Neural cell (in vitro differentiated cells): Measurements from ENCODE around the gene RSPO4.

Experiments used
- EP300 ChIP-seq: fragments of 450-650 bp; conservative IDR thresholded peaks from 2 replicates; pipeline ENCODE4 v1.6.1; 2014; ENCODE audit warnings: antibody characterized with exemption, mild to moderate bottlenecking, moderate library complexity; ENCODE audit not compliant: poor library complexity, severe bottlenecking
- EZH2 ChIP-seq: fragments of 200-600, 300-800 bp; shearing (Covaris generic), sonication (generic); IDR thresholded peaks from 2 replicates; pipeline ENCODE4 v1.6.1; 2014; ENCODE audit warnings: antibody characterized with exemption, low read length, borderline replicate concordance, mild to moderate bottlenecking; ENCODE audit not compliant: insufficient read depth, poor library complexity, severe bottlenecking
- POLR2AphosphoS5 ChIP-seq: IDR thresholded peaks from 2 replicates; pipeline ENCODE4 v1.6.1; 2012
- RAD21 ChIP-seq: fragments of 450-650 bp; conservative IDR thresholded peaks from 2 replicates; pipeline ENCODE4 v1.6.1; 2014; ENCODE audit warnings: antibody characterized with exemption, mild to moderate bottlenecking, moderate library complexity
- REST ChIP-seq: IDR thresholded peaks from 2 replicates; pipeline ENCODE4 v1.6.1; 2012; ENCODE audit warnings: borderline replicate concordance
- SMC3 ChIP-seq: fragments of 450-650 bp; conservative IDR thresholded peaks from 2 replicates; pipeline ENCODE4 v1.6.1; 2014; ENCODE audit warnings: antibody characterized with exemption, mild to moderate bottlenecking, moderate library complexity; ENCODE audit not compliant: poor library complexity
- TAF1 ChIP-seq: IDR thresholded peaks from 2 replicates; pipeline ENCODE4 v1.6.1; 2012; ENCODE audit warnings: low read depth
- TF ChIP-seq, protein P1 (sequence below): fragments of 450-650 bp; IDR thresholded peaks from 2 replicates; pipeline ENCODE4 v1.5.1; 2014; ENCODE audit warnings: antibody characterized with exemption, mild to moderate bottlenecking, moderate library complexity; ENCODE audit not compliant: poor library complexity, severe bottlenecking

GRCh38 chr20:933029-933428 is 69.1 kb downstream of the RSPO4 start:
- TF ChIP-seq, protein P1, sequence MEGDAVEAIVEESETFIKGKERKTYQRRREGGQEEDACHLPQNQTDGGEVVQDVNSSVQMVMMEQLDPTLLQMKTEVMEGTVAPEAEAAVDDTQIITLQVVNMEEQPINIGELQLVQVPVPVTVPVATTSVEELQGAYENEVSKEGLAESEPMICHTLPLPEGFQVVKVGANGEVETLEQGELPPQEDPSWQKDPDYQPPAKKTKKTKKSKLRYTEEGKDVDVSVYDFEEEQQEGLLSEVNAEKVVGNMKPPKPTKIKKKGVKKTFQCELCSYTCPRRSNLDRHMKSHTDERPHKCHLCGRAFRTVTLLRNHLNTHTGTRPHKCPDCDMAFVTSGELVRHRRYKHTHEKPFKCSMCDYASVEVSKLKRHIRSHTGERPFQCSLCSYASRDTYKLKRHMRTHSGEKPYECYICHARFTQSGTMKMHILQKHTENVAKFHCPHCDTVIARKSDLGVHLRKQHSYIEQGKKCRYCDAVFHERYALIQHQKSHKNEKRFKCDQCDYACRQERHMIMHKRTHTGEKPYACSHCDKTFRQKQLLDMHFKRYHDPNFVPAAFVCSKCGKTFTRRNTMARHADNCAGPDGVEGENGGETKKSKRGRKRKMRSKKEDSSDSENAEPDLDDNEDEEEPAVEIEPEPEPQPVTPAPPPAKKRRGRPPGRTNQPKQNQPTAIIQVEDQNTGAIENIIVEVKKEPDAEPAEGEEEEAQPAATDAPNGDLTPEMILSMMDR: no peak
- TF ChIP-seq POLR2AphosphoS5: no peak
- no peak for TF ChIP-seq EZH2
- no peak for TF ChIP-seq EP300
- no peak for TF ChIP-seq RAD21
- TF ChIP-seq SMC3: no peak
- TF ChIP-seq REST: no peak
- TF ChIP-seq TAF1: no peak
